HG03575 (cell line): ENCODE measurements around the gene SYT7.

Experiments used
- ATAC-seq: cut with Tn5 transposase; IDR thresholded peaks from one replicate; pipeline ENCODE4 v1.9.1; 2021; ENCODE audit not compliant: unreplicated experiment, insufficient number of reproducible peaks, low FRiP score; ENCODE audit errors: extremely low read depth

Gene SYT7

GRCh38 chr11:61560751-61561150 lies 20.1 kb downstream of the SYT7 start:
- no peak for ATAC-seq

DNA sequence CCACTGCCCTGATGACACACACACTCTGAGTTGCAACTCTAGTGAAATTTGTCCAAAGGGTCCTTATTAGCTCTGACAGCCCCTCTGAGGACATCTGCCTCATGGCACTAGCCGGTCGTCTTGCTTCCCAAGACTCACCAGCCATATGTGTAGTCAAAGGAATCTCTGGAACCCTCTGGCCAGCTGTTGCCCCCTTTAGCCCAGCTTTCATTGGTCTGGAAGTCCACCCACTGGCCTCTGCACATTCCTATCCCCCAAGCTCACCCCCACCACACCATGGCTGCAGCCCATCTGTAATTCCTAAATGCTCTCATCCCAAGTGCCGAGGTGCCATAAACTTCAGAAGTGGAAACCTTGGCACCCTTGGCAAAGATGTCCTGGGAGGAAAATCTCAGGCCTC lies 24.3 kb downstream of the SYT7 start:
- no peak for ATAC-seq

- no peak for ATAC-seq
Observed at GRCh38 chr11:61555978-61556377, 24.9 kb downstream of the SYT7 start.

- ATAC-seq = no peak
Observed at GRCh38 chr11:61555051-61555969, 25.6 kb downstream of the SYT7 start.

- no peak for ATAC-seq
Observed at GRCh38 chr11:61554172-61554988, 26.5 kb downstream of the SYT7 start.

GRCh38 chr11:61553373-61554171 lies 27.3 kb downstream of the SYT7 start:
- no peak for ATAC-seq

DNA sequence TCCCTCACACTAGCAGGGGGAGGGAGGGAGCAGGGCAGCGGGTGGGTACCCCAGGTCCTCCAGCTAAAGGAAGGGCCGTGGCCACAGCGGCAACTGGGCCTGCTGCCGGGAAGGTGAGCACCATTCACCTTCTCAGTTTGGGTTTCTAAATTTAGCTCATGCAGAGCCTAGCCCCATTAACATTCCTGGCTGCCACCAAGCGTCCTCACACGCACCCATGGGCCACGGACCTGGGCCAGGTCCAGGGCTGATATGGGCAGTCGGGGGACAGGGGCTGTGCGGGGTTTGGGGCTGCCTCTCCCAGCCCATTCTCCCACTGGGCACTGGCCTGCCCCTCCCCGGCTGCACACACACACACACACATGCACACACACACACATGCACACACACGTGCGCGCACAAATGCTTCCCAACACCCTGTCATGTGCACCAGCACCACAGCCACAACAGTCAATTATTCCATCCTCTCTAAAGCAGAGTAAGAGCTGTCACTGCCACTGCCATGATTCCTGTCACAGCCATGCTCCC lies 28.7 kb downstream of the SYT7 start:
- no peak for ATAC-seq

DNA sequence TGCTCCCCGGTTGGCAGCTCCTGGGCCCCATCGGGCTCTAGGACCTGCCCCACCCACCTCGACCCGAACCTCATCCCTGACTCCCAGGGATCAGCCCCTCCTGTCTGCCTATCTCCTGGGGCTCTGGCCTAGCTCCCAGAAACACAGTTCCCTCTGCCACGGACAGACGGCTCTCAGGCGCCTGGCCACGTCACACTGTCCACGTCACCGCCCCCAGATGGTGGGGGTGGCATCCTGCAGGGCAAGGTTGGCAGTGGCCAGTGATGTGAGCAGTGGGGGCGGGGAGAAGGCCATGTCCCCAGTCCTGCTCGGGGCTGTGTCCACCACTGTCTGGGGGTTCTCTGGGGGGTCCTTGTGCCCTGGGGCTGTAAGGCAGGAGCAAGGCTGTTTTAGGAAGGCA lies 29.2 kb downstream of the SYT7 start:
- ATAC-seq = no peak

- ATAC-seq = no peak
Observed at GRCh38 chr11:61550665-61551227, 30.1 kb downstream of the SYT7 start.

DNA sequence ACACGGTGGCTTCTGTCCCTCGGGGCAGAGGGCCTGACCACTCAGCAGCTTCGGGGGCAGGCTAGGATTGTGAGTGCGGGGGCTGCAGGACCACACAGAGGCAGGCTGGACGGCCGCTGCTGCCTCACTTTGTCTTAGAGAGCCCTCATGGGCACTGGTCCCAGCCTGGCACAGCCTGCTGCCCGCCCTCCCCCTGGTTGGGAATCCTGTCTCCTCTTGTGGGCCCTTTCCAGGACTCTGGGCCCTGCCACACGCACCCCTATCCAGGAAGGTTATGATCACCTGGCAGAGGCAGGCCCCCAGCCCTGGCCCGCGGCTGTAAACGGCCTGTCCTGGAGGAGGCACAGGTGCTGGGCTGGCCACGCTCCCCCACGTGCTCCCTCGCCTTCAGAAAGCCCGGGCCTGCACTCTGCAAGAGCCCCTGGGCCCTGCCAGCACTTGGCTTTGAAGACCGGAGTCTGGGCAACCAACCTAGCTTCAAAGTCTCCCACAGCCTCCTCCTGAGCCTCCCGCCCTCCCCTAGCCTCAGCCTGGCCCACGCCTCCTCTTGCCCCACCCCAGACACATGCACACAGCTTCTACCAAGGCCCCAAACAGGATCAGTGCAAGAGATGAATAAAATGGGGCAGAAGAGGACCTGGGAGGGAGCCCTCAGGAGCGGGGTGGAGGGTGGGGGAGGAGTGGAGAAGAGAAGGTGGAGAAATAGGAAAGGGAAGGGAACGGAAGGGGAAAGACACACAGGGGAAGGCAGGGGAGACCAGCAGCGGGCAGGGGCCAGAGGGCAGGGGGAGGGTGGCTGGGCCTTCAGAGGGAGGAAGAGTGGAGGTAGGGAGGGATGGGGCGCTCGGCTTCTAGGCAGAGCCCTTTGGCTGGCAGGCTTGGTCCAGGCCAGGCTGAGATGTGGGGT lies 31.0 kb downstream of the SYT7 start:
- no peak for ATAC-seq

DNA sequence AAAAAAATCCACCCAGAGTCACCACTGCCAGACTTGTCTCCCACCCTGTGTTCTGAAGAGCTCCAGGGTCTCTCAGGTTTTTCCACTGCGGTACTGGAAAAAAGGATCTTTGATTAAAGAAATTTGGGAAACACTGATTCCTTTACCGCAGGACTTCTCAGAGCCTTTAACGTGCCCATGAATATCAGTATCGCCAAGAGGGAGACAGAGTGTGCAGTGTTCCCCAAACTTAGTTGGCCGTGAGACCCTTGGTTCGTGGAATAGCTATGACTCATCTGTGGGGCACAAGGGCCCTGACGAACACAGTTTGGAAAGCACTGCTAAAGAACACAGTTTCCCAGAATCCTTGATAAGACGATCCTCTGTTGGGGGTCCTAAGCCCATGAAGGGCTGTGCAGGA lies 31.7 kb downstream of the SYT7 start:
- no peak for ATAC-seq

DNA sequence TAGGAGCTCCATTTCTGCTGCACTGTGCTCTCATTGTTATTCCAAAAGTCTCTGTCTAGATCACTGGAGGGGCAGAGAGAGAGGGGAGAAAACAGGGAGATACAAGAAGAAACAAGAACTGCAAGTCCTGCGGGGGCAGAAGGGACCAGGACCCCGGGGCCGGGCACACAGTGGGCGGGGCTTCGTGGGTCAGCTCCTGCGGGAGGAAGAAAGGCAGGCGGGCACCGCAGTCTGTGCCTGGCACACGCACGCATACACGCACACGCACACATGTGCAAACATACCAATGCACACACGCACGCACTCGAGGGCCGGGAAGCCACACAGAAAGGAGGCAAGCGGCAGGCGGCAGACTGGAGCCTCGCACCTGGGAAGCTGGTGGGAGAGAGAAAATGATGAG lies 33.6 kb downstream of the SYT7 start:
- no peak for ATAC-seq

DNA sequence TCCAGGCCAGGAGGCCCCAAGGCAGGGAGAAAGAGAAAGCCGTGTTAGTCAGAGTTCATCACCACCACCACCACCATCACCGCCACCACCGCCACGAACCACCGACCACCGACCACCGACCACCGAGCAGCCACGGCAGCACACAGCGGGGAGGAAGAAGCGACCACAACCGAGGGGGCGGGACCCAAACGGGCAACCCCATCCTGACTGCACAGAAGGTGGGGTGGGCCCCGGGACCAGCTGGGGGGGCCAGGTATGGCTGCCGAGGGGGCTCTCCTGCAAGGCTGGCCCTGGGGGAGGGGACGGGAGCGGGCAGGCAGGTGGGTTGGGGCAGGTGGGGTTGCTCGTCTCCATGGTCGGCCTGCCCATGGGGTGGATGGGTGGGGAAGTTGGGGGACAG lies 34.2 kb downstream of the SYT7 start:
- no peak for ATAC-seq

- no peak for ATAC-seq
Observed at GRCh38 chr11:61545921-61546320, 35.0 kb downstream of the SYT7 start.

DNA sequence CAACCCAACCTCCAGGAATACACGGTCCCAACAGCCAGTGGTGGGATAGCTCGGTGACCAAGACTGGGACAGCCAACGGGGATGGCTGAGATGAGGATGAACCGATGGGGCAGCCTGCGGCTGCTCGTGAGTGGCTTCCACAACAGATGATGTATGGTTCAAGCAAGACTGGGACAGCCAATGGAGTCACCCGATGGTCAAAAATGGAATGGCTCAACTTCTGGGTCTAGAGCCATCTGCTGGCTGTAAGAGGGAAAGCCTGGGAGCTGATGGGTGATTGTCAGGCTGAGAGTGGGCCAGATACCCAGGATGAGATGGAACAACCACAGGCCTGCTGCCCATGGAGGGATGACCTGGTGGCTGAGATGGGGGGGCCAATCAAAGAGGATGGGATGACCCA lies 35.5 kb downstream of the SYT7 start:
- no peak for ATAC-seq

DNA sequence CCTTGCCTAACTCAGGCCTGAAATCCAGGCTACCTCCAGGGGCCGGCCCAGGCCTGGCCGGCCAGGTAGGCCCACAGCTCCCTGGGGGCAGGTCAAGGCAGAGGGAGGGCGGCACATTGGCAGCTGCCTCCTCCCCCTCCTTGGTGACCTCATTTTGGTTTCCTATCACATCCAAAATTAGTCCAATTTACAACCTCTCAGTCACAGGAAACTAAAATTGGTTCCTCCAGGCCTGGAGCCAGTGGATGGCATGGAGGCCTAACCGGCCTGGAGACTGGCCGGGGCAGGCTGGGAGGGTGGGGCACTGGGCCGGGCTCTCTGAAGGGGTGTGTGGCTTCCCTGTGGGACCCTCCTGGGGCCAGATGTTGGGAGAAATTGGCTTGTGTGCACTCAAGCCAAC lies 36.4 kb downstream of the SYT7 start:
- no peak for ATAC-seq

DNA sequence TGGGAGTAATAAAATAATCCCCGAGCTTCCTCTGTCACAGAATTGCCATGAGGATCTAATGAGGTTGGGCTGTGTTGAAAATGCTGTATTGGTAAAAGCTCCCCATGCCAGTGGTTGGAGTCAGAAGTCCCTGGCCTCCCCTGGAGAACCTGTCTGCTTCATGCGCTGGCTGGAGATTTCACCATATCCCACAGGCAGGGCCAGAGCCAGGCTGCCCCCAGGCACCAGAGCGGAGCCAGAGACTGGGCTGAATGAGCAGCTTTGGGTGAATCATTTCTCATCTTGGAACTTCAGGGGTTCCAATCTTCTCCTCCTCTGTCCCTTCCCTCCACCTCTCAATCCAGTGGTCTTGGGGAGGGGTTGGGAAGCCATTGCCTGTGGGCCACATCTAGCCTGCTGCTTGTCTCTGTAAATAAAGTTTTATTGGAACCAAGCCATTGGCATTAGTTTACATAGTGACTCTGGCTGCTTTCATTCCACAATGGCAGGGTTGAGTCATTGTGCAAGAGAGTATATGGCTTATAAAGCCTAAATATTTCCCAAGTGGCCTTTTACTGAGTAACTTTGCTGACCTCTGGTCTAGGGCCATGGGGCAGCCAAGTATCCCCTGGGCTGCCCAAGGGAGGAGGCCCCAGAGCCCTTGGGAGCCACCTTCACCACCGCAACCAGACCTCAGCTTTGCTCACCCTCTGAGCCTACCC lies 37.1 kb downstream of the SYT7 start:
- no peak for ATAC-seq
